GM12874 (cell line): Measurements from ENCODE around the gene ZMYND8.

Source experiments
- CTCF ChIP-seq: IDR thresholded peaks from 2 replicates; pipeline ENCODE4 v1.5.1; 2011; ENCODE audit warnings: low read depth, mild to moderate bottlenecking, control low read depth, low read length, moderate library complexity; ENCODE audit not compliant: insufficient read depth

Gene ZMYND8

GRCh38 chr20:47244451-47244850, 112.0 kb downstream of the ZMYND8 start:
- TF ChIP-seq CTCF = no peak

GRCh38 chr20:47243532-47244305, 112.8 kb downstream of the ZMYND8 start:
- no peak for TF ChIP-seq CTCF

- no peak for TF ChIP-seq CTCF
Measured at GRCh38 chr20:47243003-47243402, 113.5 kb downstream of the ZMYND8 start.

GRCh38 chr20:47241345-47241781, 115.1 kb downstream of the ZMYND8 start:
- TF ChIP-seq CTCF = no peak

GRCh38 chr20:47239719-47240067, 116.8 kb downstream of the ZMYND8 start:
- TF ChIP-seq CTCF = no peak

- no peak for TF ChIP-seq CTCF
Measured at GRCh38 chr20:47238780-47239718, 117.5 kb downstream of the ZMYND8 start.

- TF ChIP-seq CTCF = no peak
Measured at GRCh38 chr20:47237715-47238114, 118.8 kb downstream of the ZMYND8 start.
